Measurements from ENCODE around the gene KLHL25. TPM values are rescaled to one million over a fixed set of nuclear protein-coding genes. Genes with fewer than 3 reads are reported as not detected.

Gene KLHL25
- polyA plus RNA-seq, 3 donors = 12.8 to 15.0 (median 14.2) TPM

DNA sequence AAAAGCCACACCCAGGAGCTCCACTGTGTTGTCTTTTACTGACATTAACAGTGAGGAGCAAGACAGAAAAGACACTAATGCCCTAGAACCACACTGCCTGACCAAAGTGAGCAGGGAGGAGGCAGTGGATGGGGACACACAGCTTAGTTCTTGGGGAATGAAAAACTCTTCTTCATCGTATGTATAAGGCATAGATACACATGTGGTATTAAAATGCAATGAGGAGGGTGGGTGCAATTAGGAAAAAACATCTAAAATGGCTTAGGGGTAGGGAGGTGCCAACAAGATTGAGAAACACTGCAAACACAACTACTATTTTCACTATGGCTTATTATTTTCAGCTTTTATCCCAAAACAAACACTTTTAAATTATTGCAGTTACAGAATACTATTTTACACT, 15.5 kb downstream of the KLHL25 start:
- DNase-seq = no peak

- no peak for DNase-seq
Measured at GRCh38 chr15:85778107-85778776, 16.5 kb downstream of the KLHL25 start.

DNA sequence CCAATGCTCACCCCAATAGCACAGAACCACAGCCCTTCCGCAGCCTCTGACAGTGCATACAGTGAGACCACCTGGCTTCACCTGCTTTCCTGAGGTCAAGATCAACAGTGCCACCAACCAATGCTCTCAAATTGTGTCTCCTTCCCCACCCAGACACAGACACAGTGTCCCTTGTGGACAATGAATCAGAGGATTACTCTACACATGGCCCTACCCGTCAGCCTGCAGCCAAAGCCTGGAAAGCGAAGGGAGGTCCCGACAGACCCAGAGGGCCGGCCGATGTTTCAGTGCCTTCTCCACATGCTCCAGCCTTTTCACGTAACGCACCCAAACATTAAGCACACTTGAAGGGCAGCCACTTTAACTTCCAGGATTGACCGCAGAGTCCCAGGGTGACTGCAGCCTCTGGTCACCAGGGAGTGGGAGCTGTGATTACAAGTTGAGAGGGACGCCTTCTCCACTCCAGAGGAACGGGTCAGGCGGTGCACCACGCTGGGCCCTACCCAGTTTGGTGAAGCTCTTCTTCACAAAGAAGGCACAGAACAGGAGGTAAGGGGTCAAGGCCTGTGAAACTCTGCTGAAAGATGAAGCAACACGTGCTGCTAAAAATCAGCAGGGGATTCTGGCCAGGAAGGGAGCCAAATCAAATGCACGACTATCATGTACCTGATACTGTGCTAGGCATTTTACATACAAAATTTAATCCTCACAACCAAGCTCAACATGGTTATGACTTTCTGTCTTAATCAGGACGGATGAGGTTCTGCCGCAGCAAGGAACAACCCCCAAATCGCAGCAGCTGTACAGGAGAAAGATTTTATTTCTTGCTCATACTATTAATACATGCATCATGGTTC, 17.2 kb downstream of the KLHL25 start:
- DNase-seq = no peak

- DNase-seq = no peak
Measured at GRCh38 chr15:85773970-85774369, 20.8 kb downstream of the KLHL25 start.

GRCh38 chr15:85773249-85773648, 21.5 kb downstream of the KLHL25 start:
- no peak for DNase-seq

GRCh38 chr15:85772668-85773067, 22.1 kb downstream of the KLHL25 start:
- DNase-seq = no peak

DNA sequence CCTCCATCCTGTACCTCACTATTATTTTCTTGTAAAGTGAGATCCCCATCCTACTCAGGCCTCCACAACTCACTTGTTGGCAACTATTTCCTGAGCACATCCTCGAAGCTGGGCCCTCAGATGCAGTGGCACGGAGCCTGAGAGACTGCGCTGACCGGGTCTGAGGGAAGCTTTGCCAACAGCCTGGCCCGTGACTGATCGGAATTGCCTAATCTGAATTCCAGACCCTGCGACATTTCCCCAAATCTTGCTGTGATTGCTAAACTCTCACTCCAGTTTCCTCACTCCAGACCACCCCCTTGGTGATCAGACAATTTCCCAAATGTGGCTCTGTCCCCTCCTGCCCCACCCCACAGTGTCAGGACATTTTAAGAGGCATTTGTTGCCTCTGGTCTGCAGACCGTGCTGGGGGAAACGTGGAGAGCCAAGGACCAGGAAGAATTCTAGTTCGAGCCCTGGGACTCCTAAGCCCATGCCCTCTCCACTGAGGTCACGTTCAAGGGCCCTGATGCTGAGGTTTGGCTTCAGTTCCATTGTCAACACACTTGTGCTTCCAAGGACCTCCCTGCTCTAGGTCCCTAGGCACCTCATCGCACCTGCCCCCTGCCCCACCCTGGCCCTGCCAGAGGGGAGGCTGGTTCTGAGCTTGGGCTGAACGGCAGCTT, 22.8 kb downstream of the KLHL25 start:
- DNase-seq = no peak

- DNase-seq = no peak
Measured at GRCh38 chr15:85771271-85771670, 23.5 kb downstream of the KLHL25 start.

GRCh38 chr15:85770096-85771041, 24.4 kb downstream of the KLHL25 start:
- DNase-seq = no peak

DNA sequence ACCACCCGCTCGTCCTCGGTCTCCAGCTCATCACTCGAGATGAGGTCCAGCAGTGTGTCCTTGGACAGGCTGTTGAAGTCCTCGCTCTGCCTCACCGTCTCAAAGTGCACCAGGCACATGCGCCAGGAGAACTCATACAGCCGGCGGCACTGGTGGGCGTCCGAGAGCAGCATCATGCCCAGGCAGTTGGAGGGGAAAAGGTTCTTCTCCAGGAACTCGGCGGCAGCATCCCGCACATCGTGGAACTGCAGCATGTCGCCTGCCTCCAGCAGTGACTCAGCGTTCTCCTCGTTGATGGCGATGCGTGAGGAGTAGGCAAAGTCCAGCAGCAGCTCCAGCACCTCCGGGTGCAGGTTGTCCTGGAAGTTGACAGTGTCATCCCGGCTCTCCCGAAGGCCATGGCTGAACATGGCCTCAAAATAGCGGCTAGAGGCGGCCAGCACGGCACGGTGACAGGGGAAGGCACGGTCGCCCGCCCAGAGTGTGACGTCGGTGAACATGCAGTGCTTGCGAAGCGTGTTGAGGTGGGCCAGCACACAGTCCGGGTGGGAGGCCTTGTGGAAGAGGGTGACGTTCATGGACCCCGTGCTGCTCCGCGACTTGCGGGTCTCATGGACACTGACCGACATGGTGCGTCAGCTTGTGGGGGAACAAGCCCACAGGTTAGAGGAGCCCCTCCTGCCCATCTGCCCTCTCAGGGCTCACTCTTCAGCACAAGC, 25.4 kb downstream of the KLHL25 start:
- no peak for DNase-seq

- DNase-seq = no peak
Measured at GRCh38 chr15:85768595-85769168, 26.0 kb downstream of the KLHL25 start.

- DNase-seq = no peak
Measured at GRCh38 chr15:85767785-85768529, 26.8 kb downstream of the KLHL25 start.

DNA sequence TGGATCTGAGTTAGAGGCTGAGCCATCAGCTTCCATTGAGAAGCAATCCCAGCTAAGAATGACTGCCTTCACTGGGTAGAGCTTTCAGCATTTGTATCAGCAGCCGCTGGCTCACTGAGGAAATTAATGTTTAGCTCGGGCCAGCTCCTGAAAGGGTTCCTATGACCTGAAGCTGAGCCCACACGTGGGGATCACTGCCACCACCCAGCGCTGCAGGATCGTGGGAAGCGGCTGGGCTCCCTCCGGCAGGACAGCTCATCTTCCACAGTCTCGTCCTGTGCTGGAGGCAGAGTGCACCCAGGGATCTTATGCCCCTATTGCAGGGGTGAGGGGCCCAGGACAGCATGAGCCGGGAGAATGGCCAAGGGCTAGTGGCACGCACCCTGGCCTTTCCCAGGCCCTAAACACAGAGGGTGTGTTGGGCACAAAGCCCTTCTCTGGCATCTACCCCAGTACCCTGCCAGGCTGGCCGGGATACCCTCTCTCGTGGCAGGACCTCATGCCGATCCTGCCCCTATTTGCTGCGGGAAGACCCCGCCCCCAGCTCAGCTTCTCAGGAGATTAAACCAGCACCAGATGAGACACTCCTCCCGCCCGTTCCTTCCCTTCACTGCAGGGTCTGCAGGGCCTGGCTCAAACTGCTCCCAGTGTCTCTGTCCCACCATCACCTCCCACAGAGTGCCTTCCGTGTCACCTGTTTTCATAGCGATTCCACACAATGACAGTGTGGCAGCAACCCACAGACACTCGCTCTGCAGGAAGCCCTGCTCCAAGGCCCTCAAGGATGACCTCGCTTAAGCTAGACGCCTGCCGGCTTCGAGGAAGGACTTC, 28.5 kb downstream of the KLHL25 start:
- DNase-seq = no peak

DNA sequence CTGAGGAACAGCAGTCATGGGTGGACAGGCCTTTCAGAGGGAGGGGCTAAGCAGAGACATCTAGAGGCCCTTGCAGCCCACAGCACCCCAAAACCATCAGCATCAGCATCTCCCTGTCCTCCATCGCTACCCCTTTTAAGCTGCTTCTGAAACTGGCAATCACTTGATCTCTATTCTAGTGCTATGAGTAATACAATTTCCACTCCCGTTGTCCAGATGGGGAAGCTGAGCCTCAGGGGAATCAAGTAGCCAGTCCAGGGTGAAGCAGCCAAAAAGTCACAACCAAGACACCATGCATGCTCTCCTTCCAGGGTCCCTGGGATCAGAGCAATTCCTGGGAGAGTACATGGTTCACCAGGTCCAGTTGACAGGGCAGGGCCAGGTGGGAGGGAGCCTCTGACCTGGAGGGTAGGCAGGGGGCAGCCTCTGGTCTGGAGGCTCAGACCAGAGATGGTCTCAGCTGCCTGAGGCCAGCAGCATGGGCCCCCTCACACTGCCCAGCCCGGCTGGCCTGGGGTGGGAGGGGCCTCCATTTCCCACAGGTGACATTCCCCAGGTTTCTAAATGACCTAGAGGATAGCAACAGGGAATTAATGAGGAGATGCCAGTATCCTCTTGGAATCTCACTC, 30.0 kb downstream of the KLHL25 start:
- no peak for DNase-seq

DNA sequence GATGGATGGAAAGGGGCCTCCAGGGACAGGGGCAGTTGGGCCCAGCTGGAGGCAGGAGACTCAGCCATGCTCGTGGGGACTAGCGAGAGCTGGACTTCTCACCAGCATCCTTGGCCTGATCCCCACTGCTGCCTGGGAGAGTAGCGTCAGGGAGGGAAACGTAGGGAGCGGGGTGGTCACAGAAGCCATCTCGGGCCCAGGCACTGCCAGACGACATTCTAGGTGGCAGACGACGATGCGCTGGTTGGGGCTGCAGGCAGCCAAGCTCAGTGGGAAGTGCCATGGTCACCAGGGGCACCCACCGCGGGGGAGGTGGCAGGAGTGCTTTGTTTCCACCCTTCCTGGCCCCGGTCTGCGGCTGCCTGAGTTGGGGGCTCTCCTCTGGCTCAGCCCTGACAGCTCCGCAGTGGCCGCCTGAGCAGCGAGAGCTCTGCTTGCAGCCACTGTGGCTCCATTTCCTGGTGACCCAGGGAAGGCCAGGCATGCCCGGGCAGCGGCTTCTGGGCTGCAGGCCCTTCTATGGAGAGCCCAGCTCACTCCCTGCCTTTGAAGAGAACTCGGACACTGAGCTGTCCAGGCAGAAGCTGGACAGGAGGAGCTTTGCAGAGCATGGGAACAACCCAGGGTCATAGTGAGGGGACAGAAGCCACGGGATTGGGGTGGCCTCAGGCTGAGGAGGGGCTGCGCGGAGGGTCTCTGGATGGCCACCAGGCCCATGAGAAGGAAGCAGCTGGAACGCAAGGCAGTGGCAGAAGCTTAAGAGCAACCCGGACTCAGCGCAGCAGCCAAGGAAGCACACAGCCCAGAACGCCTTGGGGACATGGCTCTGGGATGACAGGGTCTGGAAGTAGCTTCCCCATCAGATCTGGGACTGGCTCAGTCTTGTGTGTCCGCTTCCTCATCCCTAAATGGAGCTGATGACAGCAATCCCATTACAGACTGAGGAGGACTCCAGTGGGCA, 30.8 kb downstream of the KLHL25 start:
- no peak for DNase-seq

DNA sequence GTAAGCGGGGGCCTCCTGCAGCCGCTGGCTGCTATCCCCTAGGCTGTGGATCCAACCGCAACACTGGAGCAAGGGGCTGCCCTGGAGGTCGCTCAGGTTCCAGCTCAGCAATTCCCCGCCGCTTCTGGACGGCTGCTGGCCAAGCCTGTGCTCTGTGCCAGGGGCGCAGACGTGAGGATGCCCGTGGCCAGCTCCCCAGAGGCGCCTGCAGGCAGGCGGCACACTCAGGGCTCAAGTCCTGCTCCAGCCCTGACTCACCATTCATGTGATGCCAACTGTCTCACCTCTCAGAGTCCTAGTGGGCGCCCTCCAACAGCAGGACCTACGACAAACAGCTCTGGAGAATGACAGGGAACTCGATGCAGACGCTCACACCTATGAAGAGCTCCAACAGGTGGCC, 31.6 kb downstream of the KLHL25 start:
- DNase-seq = no peak

GRCh38 chr15:85762756-85763127, 32.0 kb downstream of the KLHL25 start:
- no peak for DNase-seq

Measured in renal pelvis (tissue), 4 donors.